ENCODE results near the gene HES1.

GRCh38 chr3:194100856-194101390 lies 35.0 kb upstream of the HES1 start:
- TF ChIP-seq CTCF (IDR thresholded peaks at IDR 0.05; ENCODE audit: insufficient read depth, low read length) (no peak), GABPA (IDR thresholded peaks at IDR 0.05; ENCODE audit: low read depth) (no peak), POLR2AphosphoS5 (IDR thresholded peaks at IDR 0.05; ENCODE audit: low read depth) (no peak), SPI1 (IDR thresholded peaks at IDR 0.05; ENCODE audit: borderline replicate concordance, low read depth) (no peak)
